HFF-Myc (cell line): ENCODE measurements around the gene GREB1.
A peak's percentile ranks its signal among the peaks of the same experiment; 100 is the strongest.

Experiments used
- DNase-seq: peaks from one replicate; pipeline ENCODE4 v3.0.0-alpha.2; 2011; ENCODE audit warnings: low read depth; ENCODE audit errors: extremely low read depth
- H3K4me3 ChIP-seq: replicated peaks from 2 replicates; pipeline ENCODE4 v1.5.1; 2011; ENCODE audit warnings: low read depth, mild to moderate bottlenecking, control low read depth, low read length
- CTCF ChIP-seq: IDR thresholded peaks from 2 replicates; pipeline ENCODE4 v1.5.1; 2012; ENCODE audit warnings: mild to moderate bottlenecking, low read depth, low read length, control low read depth; ENCODE audit errors: missing control alignments

GREB1 gene

GRCh38 chr2:11629851-11630250 is 96.0 kb downstream of the GREB1 start:
- DNase-seq, result no peak
- no peak overlapping the region for H3K4me3 ChIP-seq
- TF ChIP-seq CTCF, result no peak

- DNase-seq, result no peak
- TF ChIP-seq CTCF, result no peak
- no peak overlapping the region for H3K4me3 ChIP-seq
Measured at GRCh38 chr2:11630855-11631254, 97.0 kb downstream of the GREB1 start.

GRCh38 chr2:11631462-11631861 is 97.6 kb downstream of the GREB1 start:
- DNase-seq, result peak; percentile 30
- TF ChIP-seq CTCF, result no peak

GRCh38 chr2:11633923-11634478 is 100.2 kb downstream of the GREB1 start:
- TF ChIP-seq CTCF, result no peak
- H3K4me3 ChIP-seq, result no peak overlapping the region
- DNase-seq, result no peak

More at GRCh38 chr2:11631462-11631861, 97.6 kb downstream of the GREB1 start:
- H3K4me3 ChIP-seq, result no peak overlapping the region

GRCh38 chr2:11634584-11634983 is 100.7 kb downstream of the GREB1 start:
- no peak for TF ChIP-seq CTCF
- H3K4me3 ChIP-seq, result no peak overlapping the region
- no peak for DNase-seq

- no peak for DNase-seq
- TF ChIP-seq CTCF, result no peak
- H3K4me3 ChIP-seq, result no peak overlapping the region
Measured at GRCh38 chr2:11635141-11635540, 101.3 kb downstream of the GREB1 start.
